ENCODE results near the gene RELT.

The RELT gene

GRCh38 chr11:73347067-73347466 lies 29.1 kb upstream of the RELT start:
- in situ Hi-C loops (cut with MboI; ENCODE audit: low sequenced_read_pairs) = no loop called here

GRCh38 chr11:73348838-73349237 lies 27.4 kb upstream of the RELT start:
- in situ Hi-C loops (cut with MboI; ENCODE audit: low sequenced_read_pairs) = no loop called here

GRCh38 chr11:73349633-73350032 lies 26.6 kb upstream of the RELT start:
- in situ Hi-C loops (cut with MboI; ENCODE audit: low sequenced_read_pairs) = no loop called here

- in situ Hi-C loops (cut with MboI; ENCODE audit: low sequenced_read_pairs) = no loop called here
These were observed 25.1 kb upstream of the RELT start for GRCh38 chr11:73350908-73351636.

GRCh38 chr11:73353422-73353821 lies 22.8 kb upstream of the RELT start:
- in situ Hi-C loops (cut with MboI; ENCODE audit: low sequenced_read_pairs) = no loop called here

GRCh38 chr11:73355109-73355508 lies 21.1 kb upstream of the RELT start:
- in situ Hi-C loops (cut with MboI; ENCODE audit: low sequenced_read_pairs) = no loop called here

GRCh38 chr11:73356979-73357860 lies 19.0 kb upstream of the RELT start:
- in situ Hi-C loops (cut with MboI; ENCODE audit: low sequenced_read_pairs) = no loop called here

GRCh38 chr11:73358071-73358470 lies 18.1 kb upstream of the RELT start:
- in situ Hi-C loops (cut with MboI; ENCODE audit: low sequenced_read_pairs) = no loop called here

GRCh38 chr11:73359341-73359740 lies 16.9 kb upstream of the RELT start:
- in situ Hi-C loops (cut with MboI; ENCODE audit: low sequenced_read_pairs) = no loop called here

- in situ Hi-C loops (cut with MboI; ENCODE audit: low sequenced_read_pairs) = no loop called here
These were observed 16.1 kb upstream of the RELT start for GRCh38 chr11:73359930-73360742.

GRCh38 chr11:73360743-73361369 lies 15.3 kb upstream of the RELT start:
- in situ Hi-C loops (cut with MboI; ENCODE audit: low sequenced_read_pairs) = no loop called here

- in situ Hi-C loops (cut with MboI; ENCODE audit: low sequenced_read_pairs) = no loop called here
These were observed 14.0 kb upstream of the RELT start for GRCh38 chr11:73361953-73362776.

GRCh38 chr11:73363147-73363546 lies 13.1 kb upstream of the RELT start:
- in situ Hi-C loops (cut with MboI; ENCODE audit: low sequenced_read_pairs) = no loop called here

GRCh38 chr11:73365352-73366264 lies 10.6 kb upstream of the RELT start:
- in situ Hi-C loops (cut with MboI; ENCODE audit: low sequenced_read_pairs) = no loop called here

GRCh38 chr11:73366265-73366610 lies 10.0 kb upstream of the RELT start:
- in situ Hi-C loops (cut with MboI; ENCODE audit: low sequenced_read_pairs) = no loop called here

- in situ Hi-C loops (cut with MboI; ENCODE audit: low sequenced_read_pairs) = no loop called here
These were observed 9.2 kb upstream of the RELT start for GRCh38 chr11:73366953-73367352.

- in situ Hi-C loops (cut with MboI; ENCODE audit: low sequenced_read_pairs) = no loop called here
These were observed 8.6 kb upstream of the RELT start for GRCh38 chr11:73367482-73368024.

GRCh38 chr11:73372375-73372993 lies 3.7 kb upstream of the RELT start:
- in situ Hi-C loops (cut with MboI; ENCODE audit: low sequenced_read_pairs) = no loop called here
